ENCODE data around the gene DALRD3. TPM values are rescaled to one million over a fixed set of nuclear protein-coding genes. Genes with fewer than 3 reads are reported as not detected.
A peak's percentile ranks its signal among the peaks of the same experiment; 100 is the strongest.

DALRD3 gene
- total RNA-seq (2014; rRNA removed; shearing (Covaris generic); ENCODE audit: low replicate concordance), result 63.4 and 69.7 TPM in 2 replicates

GRCh38 chr3:49017971-49018706 lies at the start of gene DALRD3:
Gene DALRD3, minus strand, starts transcription at chr3:49018580. Its CDS starts 16 bp downstream, at chr3:49018564.
- in situ Hi-C loops (cut with HindIII; ENCODE audit: low pct_unique_long_range_greater_than_20kb, low sequenced_read_pairs), result no loop called here
- peak; percentile 79 for DNase-seq (ENCODE audit: low read depth)

- in situ Hi-C loops (cut with HindIII; ENCODE audit: low pct_unique_long_range_greater_than_20kb, low sequenced_read_pairs), result no loop called here
These were observed 39.6 kb upstream of the DALRD3 start for GRCh38 chr3:49058011-49058410.

GRCh38 chr3:49057268-49057667 lies 38.9 kb upstream of the DALRD3 start:
- DNase-seq (ENCODE audit: low read depth), result no peak
- in situ Hi-C loops (cut with HindIII; ENCODE audit: low pct_unique_long_range_greater_than_20kb, low sequenced_read_pairs), result no loop called here

More at GRCh38 chr3:49058011-49058410, 39.6 kb upstream of the DALRD3 start:
- peak; percentile 4 for DNase-seq (ENCODE audit: low read depth)

- in situ Hi-C loops (cut with HindIII; ENCODE audit: low pct_unique_long_range_greater_than_20kb, low sequenced_read_pairs), result no loop called here
- DNase-seq (ENCODE audit: low read depth), result no peak
These were observed 36.0 kb upstream of the DALRD3 start for GRCh38 chr3:49054344-49054862.

GRCh38 chr3:49053543-49053942 lies 35.2 kb upstream of the DALRD3 start:
- in situ Hi-C loops (cut with HindIII; ENCODE audit: low pct_unique_long_range_greater_than_20kb, low sequenced_read_pairs), result no loop called here
- no peak for DNase-seq (ENCODE audit: low read depth)

- no peak for DNase-seq (ENCODE audit: low read depth)
- in situ Hi-C loops (cut with HindIII; ENCODE audit: low pct_unique_long_range_greater_than_20kb, low sequenced_read_pairs), result no loop called here
These were observed 16.9 kb upstream of the DALRD3 start for GRCh38 chr3:49035281-49035680.

DNA sequence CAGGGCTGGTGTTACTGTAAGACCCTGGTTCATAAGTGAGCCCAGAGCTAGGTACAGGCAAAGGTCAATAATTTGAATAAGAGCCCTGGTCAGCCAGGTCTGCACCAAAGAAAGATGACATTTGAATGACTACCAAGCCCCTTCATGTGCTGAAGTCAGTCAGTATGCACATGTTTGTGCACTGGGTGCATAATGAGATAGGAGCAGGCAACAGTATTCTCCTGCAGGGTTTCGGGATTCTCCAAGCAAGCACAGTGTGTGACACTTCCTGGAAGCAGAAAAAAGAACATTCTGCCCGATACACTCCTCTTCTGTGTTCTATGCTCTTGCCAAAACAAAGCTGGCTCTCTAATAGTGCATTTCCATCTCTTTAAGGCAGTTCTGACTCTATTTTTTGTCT lies 16.3 kb upstream of the DALRD3 start:
- in situ Hi-C loops (cut with HindIII; ENCODE audit: low pct_unique_long_range_greater_than_20kb, low sequenced_read_pairs), result no loop called here
- no peak for DNase-seq (ENCODE audit: low read depth)

GRCh38 chr3:49032646-49033304 lies 14.4 kb upstream of the DALRD3 start:
- in situ Hi-C loops (cut with HindIII; ENCODE audit: low pct_unique_long_range_greater_than_20kb, low sequenced_read_pairs), result no loop called here
- no peak for DNase-seq (ENCODE audit: low read depth)

GRCh38 chr3:49030321-49030720 lies 11.9 kb upstream of the DALRD3 start:
- DNase-seq (ENCODE audit: low read depth), result no peak
- in situ Hi-C loops (cut with HindIII; ENCODE audit: low pct_unique_long_range_greater_than_20kb, low sequenced_read_pairs), result no loop called here

GRCh38 chr3:49029563-49029884 lies 11.1 kb upstream of the DALRD3 start:
- no peak for DNase-seq (ENCODE audit: low read depth)
- in situ Hi-C loops (cut with HindIII; ENCODE audit: low pct_unique_long_range_greater_than_20kb, low sequenced_read_pairs), result no loop called here

DNA sequence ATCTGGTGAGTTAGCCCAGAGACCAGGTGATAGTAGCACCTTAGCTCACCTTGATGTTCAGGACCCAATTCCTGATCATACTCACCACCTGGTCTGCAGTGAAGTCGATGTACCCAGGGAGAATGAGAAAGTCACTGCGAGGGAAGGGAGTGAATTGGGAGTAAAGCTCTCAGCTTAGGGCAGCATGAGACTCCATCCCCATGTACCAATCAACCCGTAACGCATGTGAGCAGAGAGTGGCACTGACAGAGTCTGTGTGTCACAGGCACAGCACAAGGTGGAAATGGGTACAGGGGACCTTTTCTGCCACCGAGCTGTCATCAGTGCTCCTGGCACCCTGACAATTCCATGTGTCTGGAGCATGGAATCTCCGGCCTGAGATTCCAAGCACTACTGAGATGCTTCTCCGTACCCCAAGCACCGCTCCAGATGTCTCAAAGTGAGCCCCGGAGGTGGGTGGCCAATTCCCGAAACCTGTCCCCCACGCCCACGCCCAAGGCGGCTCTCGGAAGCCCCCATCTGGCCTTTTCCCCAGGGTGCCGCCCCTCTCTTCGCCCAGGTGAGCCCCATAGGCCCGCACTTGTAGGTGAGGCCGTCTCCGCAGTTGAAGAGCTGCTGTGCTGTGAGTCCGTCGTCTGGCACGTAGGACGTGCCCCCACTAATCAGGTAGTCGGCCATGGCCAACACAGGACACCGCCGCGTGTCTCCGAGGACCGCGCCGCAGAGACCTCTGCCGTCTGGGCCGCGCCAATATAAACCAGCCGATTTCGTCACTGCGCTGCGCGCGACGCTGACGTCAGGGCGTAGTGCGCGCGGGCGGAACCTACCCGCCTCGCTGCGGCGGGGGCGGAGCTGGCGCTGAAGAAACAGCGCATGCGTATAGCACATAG lies 10.5 kb upstream of the DALRD3 start, which contains the start of gene IMPDH2:
Gene IMPDH2, minus strand, starts transcription at position 726 of the 890 bp plus-strand sequence. Its CDS starts 48 bp downstream, at position 678.
- in situ Hi-C loops (cut with HindIII; ENCODE audit: low pct_unique_long_range_greater_than_20kb, low sequenced_read_pairs), result no loop called here
- DNase-seq (ENCODE audit: low read depth), result peak; percentile 80

- in situ Hi-C loops (cut with HindIII; ENCODE audit: low pct_unique_long_range_greater_than_20kb, low sequenced_read_pairs), result no loop called here
- no peak for DNase-seq (ENCODE audit: low read depth)
These were observed 9.9 kb upstream of the DALRD3 start for GRCh38 chr3:49028298-49028672.

DNA sequence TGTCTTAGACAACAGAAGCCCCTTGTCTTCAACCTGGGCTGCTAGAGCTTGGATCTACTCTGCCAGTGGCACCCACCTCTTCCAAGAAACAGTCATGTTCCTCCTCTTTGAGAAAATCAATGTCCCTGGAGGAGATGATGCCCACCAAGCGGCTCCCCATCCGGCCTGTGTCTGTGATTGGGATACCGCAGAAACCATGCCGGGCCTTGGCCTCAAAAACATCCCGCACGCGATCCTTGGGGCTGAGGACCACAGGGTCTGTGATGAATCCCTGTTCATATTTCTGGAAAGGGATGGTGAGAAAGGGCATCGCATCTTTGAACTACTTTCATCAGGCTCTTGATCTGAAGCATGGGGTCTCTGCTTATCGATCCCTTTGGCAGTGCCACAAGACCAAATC lies 9.3 kb upstream of the DALRD3 start:
- in situ Hi-C loops (cut with HindIII; ENCODE audit: low pct_unique_long_range_greater_than_20kb, low sequenced_read_pairs), result no loop called here
- no peak for DNase-seq (ENCODE audit: low read depth)

- DNase-seq (ENCODE audit: low read depth), result no peak
- in situ Hi-C loops (cut with HindIII; ENCODE audit: low pct_unique_long_range_greater_than_20kb, low sequenced_read_pairs), result no loop called here
These were observed 8.2 kb upstream of the DALRD3 start for GRCh38 chr3:49026536-49026935.

GRCh38 chr3:49025793-49026520 lies 7.6 kb upstream of the DALRD3 start:
- DNase-seq (ENCODE audit: low read depth), result no peak
- in situ Hi-C loops (cut with HindIII; ENCODE audit: low pct_unique_long_range_greater_than_20kb, low sequenced_read_pairs), result no loop called here

GRCh38 chr3:49025005-49025792 lies 6.8 kb upstream of the DALRD3 start:
- no peak for DNase-seq (ENCODE audit: low read depth)
- in situ Hi-C loops (cut with HindIII; ENCODE audit: low pct_unique_long_range_greater_than_20kb, low sequenced_read_pairs), result no loop called here

DNA sequence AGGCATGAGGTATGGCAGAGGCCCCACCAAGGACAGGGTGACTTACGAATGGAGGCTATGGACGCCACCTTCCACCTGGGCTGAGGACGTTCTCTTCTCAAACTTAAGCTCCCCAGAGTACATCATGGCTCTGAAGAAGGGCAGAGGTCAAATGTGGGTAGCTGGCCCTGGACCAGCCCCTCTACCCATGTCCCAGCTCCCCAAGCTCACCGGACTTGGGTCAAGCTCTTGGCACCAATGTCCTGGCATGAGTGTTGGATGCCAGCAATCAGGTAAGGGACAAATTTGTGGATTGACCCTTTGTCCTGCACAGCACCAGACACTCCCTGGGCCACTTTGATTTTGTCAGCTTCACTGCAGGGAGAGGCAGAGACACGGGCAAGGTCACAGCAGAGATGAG lies 6.1 kb upstream of the DALRD3 start:
- DNase-seq (ENCODE audit: low read depth), result no peak
- in situ Hi-C loops (cut with HindIII; ENCODE audit: low pct_unique_long_range_greater_than_20kb, low sequenced_read_pairs), result no loop called here
